Immature natural killer cell (primary cell): ENCODE results near the gene BCL2L11. TPM values are rescaled to one million over a fixed set of nuclear protein-coding genes. Genes with fewer than 3 reads are reported as not detected.
"Not testable (repeated sequence)": the region's sequence is repeated elsewhere in the genome, so short reads cannot be mapped to it uniquely, and the experiment has no call there.

Experiments
- DNase-seq, 3 donors: peaks; one replicate each; pipeline ENCODE4 v3.0.0; 2022; ENCODE audit warnings: mixed read lengths in 1 of 3
- H3K27ac Mint-ChIP-seq, 6 donors: one replicate each; pipeline ENCODE4 v1.8.0; 2020; ENCODE audit warnings: mixed read lengths in 6 of 6, mild to moderate bottlenecking in 5 of 6, inconsistent platforms in 4 of 6, moderate library complexity in 3 of 6
- H3K27me3 Mint-ChIP-seq, 3 donors: one replicate each; pipeline ENCODE4 v1.8.0; 2020 to 2021; ENCODE audit warnings: low read depth in 3 of 3, mild to moderate bottlenecking in 3 of 3, mixed read lengths in 3 of 3, moderate library complexity in 3 of 3, inconsistent platforms in 1 of 3
- H3K36me3 Mint-ChIP-seq, 3 donors: one replicate each; pipeline ENCODE4 v1.8.0; 2020; ENCODE audit warnings: mixed read lengths in 3 of 3, inconsistent platforms in 2 of 3, mild to moderate bottlenecking in 2 of 3
- H3K4me1 Mint-ChIP-seq, 2 donors: one replicate each; pipeline ENCODE4 v1.8.0; 2020; ENCODE audit warnings: inconsistent platforms in 2 of 2, mild to moderate bottlenecking in 2 of 2, mixed read lengths in 2 of 2, moderate library complexity in 1 of 2
- H3K4me3 Mint-ChIP-seq, 5 donors: one replicate each; pipeline ENCODE4 v1.8.0; 2020; ENCODE audit warnings: mild to moderate bottlenecking in 5 of 5, mixed read lengths in 5 of 5, inconsistent platforms in 3 of 5, moderate library complexity in 3 of 5
- H3K9me3 Mint-ChIP-seq, 6 donors: one replicate each; pipeline ENCODE4 v1.8.0; 2020; ENCODE audit warnings: mild to moderate bottlenecking in 6 of 6, mixed read lengths in 6 of 6, inconsistent platforms in 4 of 6, moderate library complexity in 3 of 6
- polyA plus RNA-seq, 3 donors: library from polyadenylated mRNA; unstranded; fragments of 300-500 nt; fragmentation: Illumina TruSeq; gene quantifications; one replicate each; pipeline ENCODE4 v1.2.3, GENCODE V29; 2021

Gene BCL2L11
- 1 to 10 TPM; 2.0 to 5.4 (median 4.8) TPM for polyA plus RNA-seq

- peak; percentile 88 to 90 (median 88) for DNase-seq
- Mint-ChIP-seq H3K4me1 (peaks cover 52 to 54% of the 10 kb centered on the region in 2 donors), H3K27ac (peak within 1 kb of the TSS; percentile 80 to 92 (median 87)), H3K4me3 (peak within 1 kb of the TSS; percentile 90 to 97 (median 95)), H3K27me3 (peaks cover 28 to 56% (median 44%) of the 10 kb centered on the region in 3 donors), H3K36me3 (peaks cover 0 to 8% (median 3%) of the 10 kb centered on the region in 3 donors), H3K9me3 (no peaks in the 10 kb centered on the region)
Measured at GRCh38 chr2:111120253-111121027, at the start of gene BCL2L11. TSS of gene BCL2L11 (plus strand) at chr2:111120914. CDS start at chr2:111123746, 2,832 bp downstream.

DNA sequence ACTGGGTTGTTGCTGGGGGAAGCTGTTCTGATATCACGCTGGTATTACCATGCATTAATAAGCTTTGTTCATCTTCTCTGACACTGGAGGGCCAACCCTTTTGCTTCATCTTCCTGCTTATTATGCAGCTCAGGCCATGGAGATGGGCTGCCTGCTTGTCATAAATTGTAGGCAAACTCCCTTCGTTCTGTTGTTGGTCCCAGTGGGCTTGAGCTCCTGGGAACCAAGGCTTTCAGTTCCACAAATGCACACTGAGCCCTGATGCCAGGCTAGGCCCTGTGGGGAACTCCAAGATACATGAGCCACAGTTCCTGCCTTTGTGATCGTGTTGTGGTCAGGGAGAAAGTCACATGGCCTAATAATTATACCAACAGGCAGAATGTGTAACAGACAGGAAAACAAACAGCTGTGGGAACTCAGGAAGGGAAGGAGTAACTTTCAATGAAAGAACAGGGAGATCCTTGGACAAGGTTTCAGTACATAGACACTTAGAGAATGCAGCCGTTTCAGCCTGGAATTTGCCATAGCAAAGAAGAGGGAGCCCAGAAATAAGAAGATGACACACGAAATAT, 49.0 kb upstream of the BCL2L11 start:
- Mint-ChIP-seq H3K9me3 (peaks cover 6 to 27% (median 20%) of the 10 kb centered on the region in 6 donors), H3K4me3 (no peak overlapping the region), H3K27ac (no peak overlapping the region), H3K4me1 (no peaks in the 10 kb centered on the region), H3K27me3 (peaks cover 0 to 2% (median 2%) of the 10 kb centered on the region in 3 donors), H3K36me3 (peaks cover 6 to 12% (median 12%) of the 10 kb centered on the region in 3 donors)
- no peak for DNase-seq

- H3K36me3 Mint-ChIP-seq = peaks cover 9 to 14% (median 12%) of the 10 kb centered on the region in 3 donors
- no peak for DNase-seq
- no peak overlapping the region for H3K4me3 Mint-ChIP-seq
- peaks cover 0 to 3% (median 2%) of the 10 kb centered on the region in 3 donors for H3K27me3 Mint-ChIP-seq
- H3K4me1 Mint-ChIP-seq = no peaks in the 10 kb centered on the region
- peaks cover 6 to 28% (median 23%) of the 10 kb centered on the region in 6 donors for H3K9me3 Mint-ChIP-seq
- no peak overlapping the region for H3K27ac Mint-ChIP-seq
Measured at GRCh38 chr2:111072220-111072871, 48.4 kb upstream of the BCL2L11 start.

GRCh38 chr2:111082659-111083058, 38.1 kb upstream of the BCL2L11 start:
- not testable (repeated sequence) for DNase-seq, H3K9me3 Mint-ChIP-seq, H3K27ac Mint-ChIP-seq, H3K4me3 Mint-ChIP-seq, H3K4me1 Mint-ChIP-seq, H3K36me3 Mint-ChIP-seq
- peaks cover 7 to 15% (median 10%) of the 10 kb centered on the region in 3 donors for H3K27me3 Mint-ChIP-seq

- Mint-ChIP-seq H3K9me3 (no peaks in the 10 kb centered on the region), H3K27ac (no peak overlapping the region), H3K4me3 (no peak overlapping the region), H3K36me3 (no peaks in the 10 kb centered on the region), H3K27me3 (peaks cover 2 to 6% (median 2%) of the 10 kb centered on the region in 3 donors), H3K4me1 (no peaks in the 10 kb centered on the region)
- DNase-seq = no peak
Measured at GRCh38 chr2:111091811-111092211, 28.9 kb upstream of the BCL2L11 start.

DNA sequence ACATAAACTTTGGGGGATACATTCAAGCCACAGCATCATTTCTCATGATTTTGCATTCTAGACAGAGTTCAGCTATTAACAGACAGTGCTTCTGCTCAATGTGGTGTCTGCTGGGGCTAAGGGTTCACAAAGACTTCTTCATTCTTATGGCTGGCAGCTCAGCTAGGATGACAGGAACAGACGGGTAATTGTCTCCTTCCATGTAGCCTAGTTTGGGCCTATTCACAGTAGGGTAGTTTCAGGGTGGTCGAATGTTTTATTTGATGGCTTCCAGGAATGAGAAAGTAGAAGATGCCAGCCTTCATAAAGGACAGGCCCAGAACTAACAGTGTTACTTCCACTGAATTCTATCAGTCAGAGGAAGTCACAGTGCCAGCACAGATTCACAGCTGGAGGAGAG, 26.0 kb upstream of the BCL2L11 start:
- peaks cover 0 to 5% (median 4%) of the 10 kb centered on the region in 3 donors for H3K27me3 Mint-ChIP-seq
- H3K4me1 Mint-ChIP-seq = no peaks in the 10 kb centered on the region
- no peak for DNase-seq
- no peaks in the 10 kb centered on the region for H3K9me3 Mint-ChIP-seq
- H3K36me3 Mint-ChIP-seq = no peaks in the 10 kb centered on the region
- H3K27ac Mint-ChIP-seq = no peak overlapping the region
- H3K4me3 Mint-ChIP-seq = no peak overlapping the region

- no peak for DNase-seq
- peaks cover 0 to 5% (median 4%) of the 10 kb centered on the region in 3 donors for H3K27me3 Mint-ChIP-seq
- H3K27ac Mint-ChIP-seq = no peak overlapping the region
- H3K4me1 Mint-ChIP-seq = no peaks in the 10 kb centered on the region
- no peaks in the 10 kb centered on the region for H3K36me3 Mint-ChIP-seq
- no peaks in the 10 kb centered on the region for H3K9me3 Mint-ChIP-seq
- H3K4me3 Mint-ChIP-seq = no peak overlapping the region
Measured at GRCh38 chr2:111095434-111095833, 25.3 kb upstream of the BCL2L11 start.

DNA sequence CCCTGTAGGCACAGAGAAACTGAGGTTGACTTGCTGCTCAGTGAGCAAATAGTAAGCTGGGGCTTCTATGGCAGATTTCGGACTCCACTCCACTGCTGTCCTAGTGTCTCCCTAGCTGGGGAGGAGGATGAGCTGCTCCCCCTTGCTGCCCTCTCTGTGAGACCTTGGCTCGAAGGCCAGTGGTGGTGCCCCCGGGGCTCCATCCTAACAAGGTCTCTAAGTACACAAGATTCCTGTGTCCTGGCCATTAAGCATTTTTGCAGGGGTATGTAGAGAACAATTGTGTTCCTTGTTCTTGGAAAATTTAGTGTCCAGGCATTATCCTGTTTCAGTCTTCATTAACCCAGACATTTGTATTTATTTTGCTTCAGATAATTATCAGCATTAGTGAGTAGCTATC, 21.3 kb upstream of the BCL2L11 start:
- Mint-ChIP-seq H3K4me3 (no peak overlapping the region), H3K9me3 (no peaks in the 10 kb centered on the region), H3K4me1 (no peaks in the 10 kb centered on the region), H3K36me3 (no peaks in the 10 kb centered on the region), H3K27me3 (peaks cover 4 to 9% (median 6%) of the 10 kb centered on the region in 3 donors), H3K27ac (no peak overlapping the region)
- no peak for DNase-seq

DNA sequence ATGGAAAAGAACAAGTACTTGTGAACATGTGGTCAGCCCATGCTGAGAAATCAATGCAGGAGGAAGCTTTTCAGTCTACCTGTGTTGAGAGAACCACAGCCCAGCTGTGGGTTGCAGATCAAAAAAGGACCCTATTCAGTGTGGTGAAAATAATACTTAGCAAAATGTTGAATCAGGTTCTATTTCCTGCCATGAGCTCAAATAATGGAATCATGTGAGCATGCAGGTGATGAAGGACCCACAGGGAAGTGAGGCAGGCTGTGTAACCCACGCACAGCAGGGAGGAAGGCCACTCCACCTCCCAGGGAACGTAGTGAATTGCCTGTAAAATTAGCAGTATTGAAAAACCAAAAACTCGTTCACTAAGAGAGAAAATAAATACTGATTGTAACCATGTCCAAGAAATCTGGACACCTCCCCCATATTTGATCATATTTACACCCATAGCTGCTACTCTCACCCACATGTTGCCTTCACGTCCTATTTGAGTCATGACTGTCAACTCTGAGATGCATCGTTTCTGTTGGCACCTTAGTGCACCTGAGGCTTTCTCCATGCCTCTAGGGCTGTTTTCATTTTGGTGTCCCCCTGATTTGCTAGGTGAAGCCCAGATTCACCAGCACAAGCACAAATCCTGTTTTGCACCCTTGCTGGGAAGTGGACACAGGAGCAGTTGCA, 20.5 kb upstream of the BCL2L11 start:
- Mint-ChIP-seq H3K4me1 (no peaks in the 10 kb centered on the region), H3K4me3 (peak overlapping the region in 1 of 5 donors; percentile 47), H3K9me3 (no peaks in the 10 kb centered on the region), H3K36me3 (no peaks in the 10 kb centered on the region), H3K27me3 (peaks cover 4 to 9% (median 6%) of the 10 kb centered on the region in 3 donors), H3K27ac (no peak overlapping the region)
- no peak for DNase-seq

GRCh38 chr2:111100765-111101162, 19.9 kb upstream of the BCL2L11 start:
- Mint-ChIP-seq H3K36me3 (no peaks in the 10 kb centered on the region), H3K4me3 (peak overlapping the region in 1 of 5 donors; percentile 47), H3K4me1 (no peaks in the 10 kb centered on the region), H3K9me3 (no peaks in the 10 kb centered on the region), H3K27me3 (peaks cover 4 to 9% (median 6%) of the 10 kb centered on the region in 3 donors), H3K27ac (peak overlapping the region in 1 of 6 donors; percentile 45)
- peak in 1 of 3 donors; percentile 15 for DNase-seq

DNA sequence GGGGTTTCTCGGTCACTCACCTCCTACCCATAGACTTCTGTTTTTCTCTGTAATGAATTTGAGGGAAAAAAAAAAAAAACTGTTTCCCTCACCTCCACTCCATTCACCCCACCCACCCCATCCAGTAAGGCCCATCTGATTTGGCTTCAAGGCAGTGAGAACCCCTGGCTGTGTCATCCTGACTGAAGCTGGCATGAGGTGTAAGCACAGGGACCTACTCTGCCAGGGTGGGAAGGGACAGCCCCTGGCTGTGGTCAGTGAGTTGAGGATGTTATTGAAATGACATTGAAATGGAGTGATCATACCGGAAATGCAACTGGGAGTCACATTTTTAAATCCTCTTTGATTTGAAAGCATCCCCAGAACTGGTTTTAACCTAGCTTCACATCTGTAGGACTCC, 19.1 kb upstream of the BCL2L11 start:
- DNase-seq = no peak
- Mint-ChIP-seq H3K4me3 (no peak overlapping the region), H3K4me1 (no peaks in the 10 kb centered on the region), H3K27ac (no peak overlapping the region), H3K9me3 (no peaks in the 10 kb centered on the region), H3K27me3 (peaks cover 4 to 12% (median 6%) of the 10 kb centered on the region in 3 donors), H3K36me3 (no peaks in the 10 kb centered on the region)

DNA sequence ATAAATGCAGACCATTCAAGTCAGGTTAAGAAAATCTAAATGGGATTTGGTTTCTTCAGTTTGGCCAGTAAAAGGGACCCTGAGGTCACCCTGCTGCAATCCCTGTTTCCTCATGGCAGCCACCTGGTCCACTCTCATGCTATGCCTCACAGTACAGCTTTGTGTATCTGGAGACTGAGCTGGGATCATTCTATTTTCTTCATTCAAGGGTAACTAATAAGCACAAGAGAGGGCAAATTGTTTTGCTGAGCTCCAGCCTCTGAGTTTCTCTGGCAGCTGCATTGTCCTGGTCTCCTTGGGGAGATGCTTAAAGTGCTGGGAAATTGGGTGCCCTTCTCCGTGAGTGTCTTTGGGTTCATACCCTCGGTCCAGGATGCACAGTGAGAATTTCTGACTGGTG, 18.5 kb upstream of the BCL2L11 start:
- no peak overlapping the region for H3K4me3 Mint-ChIP-seq

GRCh38 chr2:111105926-111106325, 14.8 kb upstream of the BCL2L11 start:
- Mint-ChIP-seq H3K9me3 (no peaks in the 10 kb centered on the region), H3K36me3 (no peaks in the 10 kb centered on the region), H3K4me1 (no peaks in the 10 kb centered on the region), H3K27ac (no peak overlapping the region), H3K27me3 (peaks cover 5 to 13% (median 7%) of the 10 kb centered on the region in 3 donors), H3K4me3 (no peak overlapping the region)
- no peak for DNase-seq

More for the DNA sequence above, 18.5 kb upstream of the BCL2L11 start:
- Mint-ChIP-seq H3K36me3 (no peaks in the 10 kb centered on the region), H3K27ac (no peak overlapping the region), H3K4me1 (no peaks in the 10 kb centered on the region), H3K9me3 (no peaks in the 10 kb centered on the region), H3K27me3 (peaks cover 4 to 11% (median 6%) of the 10 kb centered on the region in 3 donors)
- DNase-seq = no peak
